GM12891 (cell line): Measurements from ENCODE around the gene IAPP.

Experiments used
- PAX5 ChIP-seq: IDR thresholded peaks from 2 replicates; pipeline ENCODE4 v1.6.1; 2011; ENCODE audit warnings: low read length, moderate library complexity, mild to moderate bottlenecking; ENCODE audit not compliant: insufficient read depth, severe bottlenecking
- POLR2A ChIP-seq: IDR thresholded peaks from 2 replicates; pipeline ENCODE4 v1.6.1; 2011; ENCODE audit warnings: low read depth, low read length, control low read depth
- POLR2AphosphoS5 ChIP-seq: IDR thresholded peaks from 2 replicates; pipeline ENCODE4 v1.6.1; 2011; ENCODE audit warnings: low read depth, low read length, control low read depth

GRCh38 chr12:21324551-21324950 is 48.2 kb upstream of the IAPP start:
- TF ChIP-seq PAX5 (no peak), POLR2A (no peak), POLR2AphosphoS5 (no peak)
